WTC11 (cell line): Measurements from ENCODE around the gene OASL. TPM values are rescaled to one million over a fixed set of nuclear protein-coding genes. Genes with fewer than 3 reads are reported as not detected.

Experiments
- ATAC-seq: fragments of 200-7000 bp; cut with Tn5 transposase; 2 replicates; pipeline ENCODE4 v1.10.0; 2021; ENCODE audit warnings: mild to moderate bottlenecking, moderate library complexity
- CTCF ChIA-PET: fragments of 300-600 bp; sonication (Branson Sonifier 250); formaldehyde crosslinking; loops from one replicate; lab custom pipeline; 2021; ENCODE audit warnings: antibody characterized with exemption; lab: Charles Lee
- POLR2A ChIA-PET: fragments of 350-600 bp; sonication (Branson Sonifier 250); formaldehyde crosslinking; loops from one replicate; lab custom pipeline; 2021; ENCODE audit warnings: antibody characterized with exemption; lab: Charles Lee
- DNase-seq: peaks from one replicate; pipeline ENCODE4 v3.0.0; 2021; ENCODE audit warnings: low spot score
- H3K27ac Mint-ChIP-seq: 2 replicates; pipeline ENCODE4 v1.8.0; 2021; ENCODE audit warnings: mixed read lengths
- H3K27me3 Mint-ChIP-seq: 2 replicates; pipeline ENCODE4 v1.8.0; 2021; ENCODE audit warnings: low read depth, mild to moderate bottlenecking, moderate library complexity, mixed read lengths
- H3K36me3 Mint-ChIP-seq: 2 replicates; pipeline ENCODE4 v1.8.0; 2021; ENCODE audit warnings: mixed read lengths
- H3K4me1 Mint-ChIP-seq: 2 replicates; pipeline ENCODE4 v1.8.0; 2022; ENCODE audit warnings: mixed read lengths
- H3K4me3 Mint-ChIP-seq: 2 replicates; pipeline ENCODE4 v1.8.0; 2021; ENCODE audit warnings: mild to moderate bottlenecking, moderate library complexity, mixed read lengths
- H3K9me3 Mint-ChIP-seq: 2 replicates; pipeline ENCODE4 v1.8.0; 2021; ENCODE audit warnings: mixed read lengths
- AFF4 ChIP-seq: sonication (generic); formaldehyde crosslinking; IDR thresholded peaks from 2 replicates; pipeline ENCODE4 v1.8.1; 2023; ENCODE audit warnings: mild to moderate bottlenecking, missing genetic modification reagents, borderline replicate concordance
- CDX4 ChIP-seq: fragments of 250-450 bp; sonication (Bioruptor Pico); IDR thresholded peaks from 2 replicates; pipeline ENCODE4 v1.9.0; 2021; ENCODE audit warnings: moderate library complexity, mild to moderate bottlenecking, inconsistent platforms, borderline replicate concordance
- CREM ChIP-seq: sonication (generic); formaldehyde crosslinking; IDR thresholded peaks from 2 replicates; pipeline ENCODE4 v1.8.1; 2022; ENCODE audit warnings: mild to moderate bottlenecking, missing genetic modification reagents, moderate library complexity
- ESRRA ChIP-seq: sonication (generic); formaldehyde crosslinking; IDR thresholded peaks from 2 replicates; pipeline ENCODE4 v1.8.1; 2022; ENCODE audit warnings: mild to moderate bottlenecking, missing genetic modification reagents, borderline replicate concordance
- HMGXB4 ChIP-seq: sonication (generic); formaldehyde crosslinking; IDR thresholded peaks from 2 replicates; pipeline ENCODE4 v1.8.1; 2023; ENCODE audit warnings: mild to moderate bottlenecking, moderate library complexity, missing genetic modification reagents
- JAZF1 ChIP-seq: fragments of 250-450 bp; sonication (Bioruptor Pico); IDR thresholded peaks from 2 replicates; pipeline ENCODE4 v1.9.0; 2021; ENCODE audit warnings: moderate library complexity, mild to moderate bottlenecking, inconsistent platforms
- NFYB ChIP-seq: sonication (generic); formaldehyde crosslinking; conservative IDR thresholded peaks from 2 replicates; pipeline ENCODE4 v1.8.0; 2022; ENCODE audit warnings: low read depth, missing genetic modification reagents
- NR3C1 ChIP-seq: sonication (generic); formaldehyde crosslinking; conservative IDR thresholded peaks from 2 replicates; pipeline ENCODE4 v1.8.1; 2023; ENCODE audit warnings: low read depth, mild to moderate bottlenecking, missing genetic modification reagents
- RORB ChIP-seq: fragments of 250-450 bp; sonication (Bioruptor Pico); IDR thresholded peaks from 2 replicates; pipeline ENCODE4 v1.9.0; 2021; ENCODE audit warnings: mild to moderate bottlenecking
- STAT6 ChIP-seq: sonication (generic); formaldehyde crosslinking; conservative IDR thresholded peaks from 2 replicates; pipeline ENCODE4 v1.8.1; 2023; ENCODE audit warnings: mild to moderate bottlenecking, low read depth, missing genetic modification reagents, moderate library complexity
- TCF7 ChIP-seq: sonication (generic); formaldehyde crosslinking; IDR thresholded peaks from 2 replicates; pipeline ENCODE4 v1.8.0; 2022; ENCODE audit warnings: mild to moderate bottlenecking, low read depth, missing genetic modification reagents, moderate library complexity
- TEAD1 ChIP-seq: sonication (generic); formaldehyde crosslinking; IDR thresholded peaks from 2 replicates; pipeline ENCODE4 v1.8.0; 2022; ENCODE audit warnings: mild to moderate bottlenecking, missing genetic modification reagents
- USF2 ChIP-seq: sonication (generic); formaldehyde crosslinking; IDR thresholded peaks from 2 replicates; pipeline ENCODE4 v1.8.1; 2023; ENCODE audit warnings: mild to moderate bottlenecking, missing genetic modification reagents, moderate library complexity
- ZNF232 ChIP-seq: sonication (generic); formaldehyde crosslinking; IDR thresholded peaks from 2 replicates; pipeline ENCODE4 v1.8.0; 2022; ENCODE audit warnings: mild to moderate bottlenecking, missing genetic modification reagents
- ZNF263 ChIP-seq: sonication (generic); formaldehyde crosslinking; IDR thresholded peaks from 2 replicates; pipeline ENCODE4 v1.8.1; 2022; ENCODE audit warnings: low read depth, mild to moderate bottlenecking, moderate library complexity, missing genetic modification reagents
- total RNA-seq: library from RNA; stranded (reverse); gene quantifications from 3 replicates; pipeline ENCODE4 v1.2.3, GENCODE V29; 2021
- TF ChIP-seq, protein P1 (sequence below): sonication (generic); formaldehyde crosslinking; IDR thresholded peaks from 2 replicates; pipeline ENCODE4 v1.8.1; 2022; ENCODE audit warnings: mild to moderate bottlenecking, missing genetic modification reagents, moderate library complexity, borderline replicate concordance
- TF ChIP-seq, protein P2 (sequence below): fragments of 250-450 bp; sonication (Bioruptor Pico); IDR thresholded peaks from 2 replicates; pipeline ENCODE4 v1.8.0; 2021; ENCODE audit warnings: mild to moderate bottlenecking
- TF ChIP-seq, protein P3 (sequence below): fragments of 250-450 bp; sonication (Bioruptor Pico); IDR thresholded peaks from 2 replicates; pipeline ENCODE4 v1.9.0; 2021; ENCODE audit warnings: mild to moderate bottlenecking

The OASL gene
- total RNA-seq, 1 experiment from 2014 or later = 0.28 TPM

DNA sequence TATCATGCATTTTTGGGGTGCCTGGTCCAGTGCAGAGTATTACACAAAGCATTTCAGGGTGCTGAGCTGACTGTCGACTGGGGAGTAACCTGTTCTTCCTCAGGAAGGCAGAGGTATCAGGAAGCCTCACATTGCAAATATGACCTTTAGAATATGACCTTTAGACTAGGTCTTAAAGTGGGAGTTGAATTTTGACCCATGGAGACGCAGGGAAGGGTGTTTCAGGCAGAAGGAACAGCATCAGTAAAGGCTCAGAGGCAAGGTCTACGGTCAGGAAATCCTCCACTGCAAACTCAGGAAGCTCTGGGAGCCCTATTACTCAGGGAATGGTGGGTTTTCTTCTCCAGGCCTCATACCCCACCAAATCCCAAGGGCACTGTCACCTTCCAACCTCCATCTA is 49.4 kb downstream of the OASL start:
- Mint-ChIP-seq H3K9me3 (peaks cover 12% of the 10 kb centered on the region), H3K27ac (no peak overlapping the region), H3K36me3 (no peaks in the 10 kb centered on the region), H3K27me3 (peaks cover 5% of the 10 kb centered on the region; the same call in 1 of the 2 replicates), H3K4me1 (no peaks in the 10 kb centered on the region), H3K4me3 (no peak overlapping the region)
- CTCF ChIA-PET = no interaction called here
- no peak for ATAC-seq
- DNase-seq = no peak
- POLR2A ChIA-PET = no interaction called here
- TF ChIP-seq ESRRA = no peak
- TF ChIP-seq NR3C1 = no peak
- TF ChIP-seq, protein P1, sequence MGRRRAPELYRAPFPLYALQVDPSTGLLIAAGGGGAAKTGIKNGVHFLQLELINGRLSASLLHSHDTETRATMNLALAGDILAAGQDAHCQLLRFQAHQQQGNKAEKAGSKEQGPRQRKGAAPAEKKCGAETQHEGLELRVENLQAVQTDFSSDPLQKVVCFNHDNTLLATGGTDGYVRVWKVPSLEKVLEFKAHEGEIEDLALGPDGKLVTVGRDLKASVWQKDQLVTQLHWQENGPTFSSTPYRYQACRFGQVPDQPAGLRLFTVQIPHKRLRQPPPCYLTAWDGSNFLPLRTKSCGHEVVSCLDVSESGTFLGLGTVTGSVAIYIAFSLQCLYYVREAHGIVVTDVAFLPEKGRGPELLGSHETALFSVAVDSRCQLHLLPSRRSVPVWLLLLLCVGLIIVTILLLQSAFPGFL = no peak
- no peak for TF ChIP-seq RORB (CRISPR knock-in tag)
- no peak for TF ChIP-seq NFYB (CRISPR knock-in tag)
- no peak for TF ChIP-seq HMGXB4 (CRISPR knock-in tag)
- TF ChIP-seq, protein P2, sequence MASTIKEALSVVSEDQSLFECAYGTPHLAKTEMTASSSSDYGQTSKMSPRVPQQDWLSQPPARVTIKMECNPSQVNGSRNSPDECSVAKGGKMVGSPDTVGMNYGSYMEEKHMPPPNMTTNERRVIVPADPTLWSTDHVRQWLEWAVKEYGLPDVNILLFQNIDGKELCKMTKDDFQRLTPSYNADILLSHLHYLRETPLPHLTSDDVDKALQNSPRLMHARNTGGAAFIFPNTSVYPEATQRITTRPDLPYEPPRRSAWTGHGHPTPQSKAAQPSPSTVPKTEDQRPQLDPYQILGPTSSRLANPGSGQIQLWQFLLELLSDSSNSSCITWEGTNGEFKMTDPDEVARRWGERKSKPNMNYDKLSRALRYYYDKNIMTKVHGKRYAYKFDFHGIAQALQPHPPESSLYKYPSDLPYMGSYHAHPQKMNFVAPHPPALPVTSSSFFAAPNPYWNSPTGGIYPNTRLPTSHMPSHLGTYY = no peak
- no peak for TF ChIP-seq CREM (CRISPR knock-in tag)
- TF ChIP-seq TCF7 (CRISPR knock-in tag) = no peak
- no peak for TF ChIP-seq AFF4
- no peak for TF ChIP-seq CDX4 (CRISPR knock-in tag)
- no peak for TF ChIP-seq ZNF232 (CRISPR knock-in tag)
- no peak for TF ChIP-seq JAZF1
- TF ChIP-seq STAT6 (CRISPR knock-in tag) = no peak
- no peak for TF ChIP-seq ZNF263 (CRISPR knock-in tag)
- TF ChIP-seq TEAD1 (CRISPR knock-in tag) = no peak
- no peak for TF ChIP-seq USF2 (CRISPR knock-in tag)
- TF ChIP-seq, protein P3, sequence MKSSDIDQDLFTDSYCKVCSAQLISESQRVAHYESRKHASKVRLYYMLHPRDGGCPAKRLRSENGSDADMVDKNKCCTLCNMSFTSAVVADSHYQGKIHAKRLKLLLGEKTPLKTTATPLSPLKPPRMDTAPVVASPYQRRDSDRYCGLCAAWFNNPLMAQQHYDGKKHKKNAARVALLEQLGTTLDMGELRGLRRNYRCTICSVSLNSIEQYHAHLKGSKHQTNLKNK (CRISPR knock-in tag) = no peak
